Left renal pelvis (tissue), 4 donors: ENCODE measurements around the gene TAS1R1. TPM values are rescaled to one million over a fixed set of nuclear protein-coding genes. Genes with fewer than 3 reads are reported as not detected.

ENCODE experiments used
- DNase-seq, 4 donors: peaks; one replicate each; pipeline ENCODE4 v3.0.0-alpha.2; 2013; ENCODE audit warnings: low read depth in 4 of 4, low spot score in 3 of 4
- polyA plus RNA-seq, 4 donors: library from polyadenylated mRNA; unstranded; fragments of 120-200 nt; gene quantifications; one replicate each; pipeline ENCODE4 v1.2.1, GENCODE V29; 2013; ENCODE audit not compliant: insufficient read length in 4 of 4

TAS1R1 gene
- polyA plus RNA-seq, 4 donors = 0.06 to 0.15 TPM; not detected in 2

DNA sequence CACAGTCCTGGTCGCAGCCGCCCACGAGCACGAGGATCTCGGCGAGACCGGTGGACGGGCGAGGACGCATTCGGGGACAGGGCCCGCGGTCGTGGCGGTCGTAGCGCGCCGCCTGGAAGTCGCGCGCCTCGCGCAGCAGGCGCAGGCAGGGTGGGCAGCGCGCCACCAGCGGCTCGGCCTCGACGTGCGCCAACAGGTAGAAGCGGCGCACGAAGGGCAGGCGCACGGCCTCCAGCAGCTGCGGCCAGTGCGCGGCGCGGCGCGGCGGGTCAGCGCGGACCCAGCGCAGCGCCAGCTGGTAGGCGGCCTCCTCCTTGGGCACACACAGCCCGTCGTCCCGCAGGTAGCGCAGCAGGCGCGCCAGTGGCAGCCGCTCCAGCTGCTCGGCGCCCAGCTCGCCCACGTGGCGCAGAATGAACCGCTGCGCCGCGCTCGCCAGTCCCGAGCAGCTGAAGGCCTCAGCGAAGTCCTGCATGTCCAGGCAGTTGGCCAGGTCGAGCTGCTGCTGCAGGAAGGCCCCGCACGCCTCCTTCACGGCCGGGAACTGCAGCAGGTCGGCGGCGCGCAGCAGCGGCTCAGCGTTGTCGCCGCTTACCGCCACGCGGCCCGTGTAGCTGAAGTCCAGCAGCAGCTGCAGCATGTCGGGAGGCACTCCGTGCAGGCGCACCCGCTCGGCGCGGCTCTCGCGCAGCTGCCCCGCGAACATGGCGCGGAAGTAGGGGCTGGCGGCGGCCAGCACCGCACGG, 47.0 kb downstream of the TAS1R1 start:
- DNase-seq = no peak

DNA sequence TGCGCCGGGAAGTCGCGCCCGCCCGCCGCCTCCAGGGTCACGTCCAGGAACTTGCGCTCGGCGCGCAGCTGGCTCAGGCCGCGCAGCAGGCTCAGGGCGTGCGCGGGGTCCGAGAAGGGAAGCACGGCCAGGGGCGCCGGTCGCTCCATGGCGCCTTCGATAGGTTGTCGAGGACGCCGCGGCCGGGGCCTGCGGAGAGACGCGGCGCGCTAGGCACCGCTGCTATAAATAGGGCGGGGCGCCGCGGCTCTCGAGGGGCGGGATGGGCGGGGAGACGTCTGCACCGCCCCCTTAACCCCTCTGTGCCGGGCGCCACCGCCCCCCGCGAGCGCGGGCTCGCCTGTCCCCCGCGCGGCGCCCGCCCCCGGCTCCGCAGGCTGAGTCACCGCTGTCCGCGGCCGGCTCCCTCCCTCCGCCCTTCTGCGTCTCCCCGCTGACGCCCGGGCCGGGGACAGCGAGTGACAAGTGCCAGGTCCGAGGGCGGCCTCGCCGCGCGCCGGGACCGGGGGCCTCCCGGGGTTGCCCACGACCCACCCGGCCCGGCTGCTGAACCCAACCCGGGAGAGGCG, 47.6 kb downstream of the TAS1R1 start, which contains the start of gene KLHL21:
Gene KLHL21 (minus strand): TSS at position 201 of the 569 bp plus-strand sequence. CDS start 52 bp downstream, at position 149.
- peak in 1 of 4 donors; percentile 70 for DNase-seq

DNA sequence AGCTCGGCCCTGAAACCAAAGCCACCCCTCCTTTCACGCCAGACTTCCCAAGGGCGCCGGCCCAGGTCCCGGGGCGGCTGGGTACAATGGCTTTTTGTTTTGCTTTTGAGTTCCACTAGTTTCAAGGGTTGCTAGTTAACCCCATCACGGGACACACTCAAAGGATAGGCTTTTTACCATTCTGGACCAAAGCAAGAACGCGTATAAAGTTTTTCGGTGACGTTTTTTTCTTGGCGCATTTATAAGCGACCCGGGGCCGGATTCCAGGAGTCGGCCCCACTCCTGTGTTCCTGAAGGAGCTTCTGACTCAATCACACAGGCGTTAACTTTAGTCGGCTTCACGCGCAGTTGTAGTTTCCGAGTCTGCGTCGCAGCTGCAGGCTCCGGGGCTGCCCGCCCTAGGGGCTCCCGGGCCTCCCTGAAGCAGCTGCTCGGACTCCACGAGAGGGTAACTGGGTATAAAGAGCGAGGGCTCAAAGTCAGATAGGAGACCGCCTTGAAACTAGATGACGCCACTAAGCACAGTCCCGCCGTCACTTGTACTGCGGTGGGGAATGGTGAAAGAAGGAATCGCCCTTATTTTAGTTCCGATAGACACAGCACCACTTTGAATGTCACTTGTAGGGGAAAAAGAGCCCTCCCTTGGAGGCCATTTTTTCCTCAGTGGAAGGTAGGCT, 48.3 kb downstream of the TAS1R1 start:
- DNase-seq = peak in 2 of 4 donors; percentile 42 to 53

DNA sequence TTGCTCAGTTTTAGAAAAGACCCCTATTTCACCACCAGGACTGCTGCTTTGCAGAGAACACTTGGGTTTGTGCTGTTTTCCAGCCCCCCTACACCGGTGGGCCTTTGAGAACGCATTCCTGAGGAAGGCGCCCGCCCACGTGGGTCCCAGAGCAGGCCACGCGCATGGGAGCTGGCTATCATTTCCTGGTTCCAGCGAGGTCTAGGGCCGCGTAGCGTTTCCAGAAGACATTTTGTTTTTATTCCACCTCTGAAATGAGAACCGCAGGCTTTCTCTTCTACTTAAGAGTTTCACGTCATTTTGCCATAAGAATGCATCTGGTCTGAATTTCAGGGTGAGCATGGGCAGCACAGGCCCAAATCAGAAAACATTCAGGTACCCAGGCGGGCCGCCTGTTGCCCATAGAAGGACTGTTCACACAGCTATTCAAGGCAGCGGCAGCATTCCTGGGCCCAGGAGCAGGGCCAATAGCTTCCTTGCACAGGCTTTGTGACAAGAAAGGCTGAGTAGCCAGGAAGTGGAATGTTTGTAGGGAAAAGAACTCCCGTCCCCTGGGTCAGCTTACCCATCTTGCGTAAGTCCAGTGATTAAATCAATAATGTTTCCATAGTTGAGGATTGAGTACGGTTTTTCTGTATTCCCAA, 48.9 kb downstream of the TAS1R1 start:
- DNase-seq = peak in 2 of 4 donors; percentile 49 to 50

DNA sequence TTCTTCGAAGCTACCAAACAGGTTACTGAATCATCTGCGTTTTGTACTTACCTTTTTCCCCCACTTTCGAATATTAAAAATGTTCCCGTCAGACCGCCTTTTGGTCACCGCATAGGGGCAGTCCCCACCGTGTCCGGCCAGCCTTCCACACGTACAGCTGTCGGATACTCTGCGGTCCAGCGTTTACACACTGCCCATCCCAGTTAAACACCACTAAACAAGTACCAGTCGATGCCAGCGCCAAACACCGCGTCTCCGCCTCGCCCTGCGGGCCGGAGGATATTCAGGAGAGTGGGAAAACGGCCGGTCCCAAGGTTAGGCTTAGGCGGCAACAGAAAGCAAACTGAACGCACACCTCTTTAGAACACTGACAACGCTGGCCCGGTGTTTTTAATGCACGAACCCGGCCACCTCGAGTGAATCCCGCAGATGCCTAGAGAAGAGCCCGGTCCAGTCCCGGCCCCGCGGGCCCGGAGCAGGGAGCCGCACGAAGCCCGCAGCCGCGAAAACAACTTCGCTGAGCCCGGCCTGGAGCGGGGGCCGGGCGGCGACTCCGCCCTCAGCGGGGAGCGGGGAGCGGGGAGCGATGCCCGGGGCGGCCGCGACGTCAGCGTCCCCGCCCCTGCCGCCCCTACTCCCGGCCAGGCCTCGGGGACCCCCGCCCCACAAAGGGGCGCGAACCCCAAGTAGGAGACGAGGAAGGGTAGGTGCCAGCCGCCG, 57.7 kb downstream of the TAS1R1 start:
- DNase-seq = peak in 1 of 4 donors; percentile 42

DNA sequence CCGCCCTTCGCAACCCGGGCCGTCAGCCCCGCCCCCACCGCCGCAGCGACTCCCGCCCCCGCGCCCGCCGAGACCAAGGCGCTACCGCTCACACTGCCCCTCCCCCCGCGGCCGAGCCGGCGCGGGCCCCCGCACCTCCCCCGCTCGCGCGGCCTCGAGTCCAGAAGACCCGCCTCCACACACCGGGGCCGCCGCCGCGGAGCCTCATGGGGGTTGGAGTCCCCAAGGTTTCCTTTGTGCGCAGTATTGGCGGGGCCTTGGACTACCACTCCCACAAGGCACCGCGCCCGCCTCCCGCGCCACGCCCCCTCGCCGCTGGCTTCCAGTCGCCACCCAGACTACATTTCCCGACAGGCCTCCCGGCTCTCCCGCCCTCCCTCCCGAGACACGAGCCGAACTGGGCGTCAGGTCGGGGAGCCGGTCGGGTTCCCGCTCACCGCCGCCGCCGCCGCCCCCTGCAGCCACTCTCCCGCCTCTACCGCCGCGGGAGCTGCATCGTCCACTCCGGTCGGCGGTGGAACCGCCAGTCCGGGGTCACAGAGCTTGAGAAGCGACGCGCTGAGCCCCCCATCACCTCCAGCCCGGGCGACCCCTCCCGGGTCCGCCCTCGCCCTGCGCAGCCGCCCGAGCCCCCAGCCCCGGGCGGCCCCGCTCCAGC, 58.4 kb downstream of the TAS1R1 start, which contains the start of gene PHF13:
Gene PHF13 (plus strand): TSS at position 371 of the 658 bp plus-strand sequence. CDS start 336 bp downstream, outside the sequence.
- peak; percentile 91 to 96 (median 96) for DNase-seq

DNA sequence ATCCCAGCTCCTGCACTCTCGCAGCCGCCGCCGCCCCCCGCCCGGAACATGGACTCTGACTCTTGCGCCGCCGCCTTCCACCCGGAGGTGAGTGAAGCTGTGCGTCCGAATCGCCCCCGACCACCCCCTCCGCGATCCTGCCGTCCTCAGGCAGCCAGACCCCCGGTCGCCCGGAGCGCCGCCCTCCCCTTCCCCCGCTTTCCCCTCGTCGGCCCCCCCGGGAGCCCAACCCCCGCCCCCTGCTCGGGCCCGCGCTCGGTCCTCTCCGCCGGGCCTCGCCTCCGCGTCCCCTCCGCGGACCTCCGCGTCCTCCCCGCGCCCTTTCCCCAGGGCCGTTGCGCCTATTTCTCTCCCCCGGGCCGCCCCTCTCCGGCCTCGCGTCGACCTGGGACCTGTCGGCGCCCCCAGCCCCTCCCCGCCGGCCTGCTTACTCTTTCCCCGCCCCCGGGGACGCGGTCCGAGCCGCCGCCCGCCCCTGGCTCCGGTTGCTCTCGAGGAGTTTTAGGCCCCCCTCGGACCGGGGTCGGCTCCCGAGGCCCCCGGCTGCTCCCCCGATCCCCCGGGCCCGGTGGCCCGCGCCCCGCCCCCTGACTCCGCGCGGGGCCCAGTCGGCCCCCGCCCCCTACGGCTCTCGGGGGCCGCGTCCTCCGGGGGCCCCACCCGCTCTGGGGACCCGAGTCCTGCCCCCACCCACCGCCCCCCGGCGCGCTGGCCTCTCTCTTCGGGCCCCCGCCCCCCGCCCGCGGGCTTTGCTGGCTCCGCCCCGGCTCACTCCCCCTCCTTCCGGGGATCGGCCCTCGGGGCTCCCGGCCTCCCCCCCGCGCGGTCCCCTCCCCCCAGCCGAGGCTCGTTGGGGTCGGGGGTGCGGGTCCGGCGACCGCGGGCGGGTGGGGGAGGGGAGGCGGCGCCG, 59.2 kb downstream of the TAS1R1 start:
- DNase-seq = no peak

DNA sequence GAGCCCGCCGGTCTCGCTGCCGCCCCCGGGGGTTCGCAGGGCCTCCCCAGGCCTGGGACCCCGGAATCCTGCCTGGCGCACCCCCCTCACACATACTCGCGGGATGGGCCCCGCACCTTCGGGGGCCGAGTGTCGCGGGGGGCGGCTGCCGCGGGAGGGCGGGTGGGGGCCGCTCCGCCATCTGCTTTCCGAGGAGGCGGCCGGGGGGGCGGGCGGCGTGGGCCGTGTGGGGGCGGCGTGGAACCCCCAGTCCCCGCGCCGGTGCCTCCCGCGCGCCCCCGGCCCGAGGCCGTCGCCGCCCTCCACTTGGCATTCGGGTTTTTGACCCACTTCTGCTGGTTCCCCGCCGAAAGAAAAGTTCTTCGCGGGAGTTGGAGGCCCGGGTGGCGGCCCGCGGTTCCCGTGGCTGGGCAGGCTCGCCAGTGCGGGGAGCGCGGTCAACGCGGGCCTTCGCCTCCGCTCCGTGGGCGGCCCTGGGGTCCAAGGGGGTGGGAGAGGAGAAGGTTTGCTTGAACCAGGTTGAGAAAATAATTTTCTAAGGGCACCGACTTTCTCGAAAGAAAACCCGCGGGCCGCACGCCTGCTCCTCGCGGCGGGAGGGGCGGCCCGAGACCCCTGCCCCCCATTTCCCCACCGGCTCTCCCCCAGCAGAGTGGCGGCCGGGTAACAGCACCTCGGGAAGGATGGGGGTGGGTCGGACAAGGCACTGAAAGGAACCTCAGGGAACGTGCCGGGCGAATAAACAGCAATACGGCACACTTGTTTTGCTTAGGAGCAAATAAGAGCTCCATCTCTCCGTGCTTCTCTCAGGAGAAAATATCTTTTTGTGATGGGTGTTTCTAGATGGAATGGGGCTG, 60.0 kb downstream of the TAS1R1 start:
- DNase-seq = no peak

DNA sequence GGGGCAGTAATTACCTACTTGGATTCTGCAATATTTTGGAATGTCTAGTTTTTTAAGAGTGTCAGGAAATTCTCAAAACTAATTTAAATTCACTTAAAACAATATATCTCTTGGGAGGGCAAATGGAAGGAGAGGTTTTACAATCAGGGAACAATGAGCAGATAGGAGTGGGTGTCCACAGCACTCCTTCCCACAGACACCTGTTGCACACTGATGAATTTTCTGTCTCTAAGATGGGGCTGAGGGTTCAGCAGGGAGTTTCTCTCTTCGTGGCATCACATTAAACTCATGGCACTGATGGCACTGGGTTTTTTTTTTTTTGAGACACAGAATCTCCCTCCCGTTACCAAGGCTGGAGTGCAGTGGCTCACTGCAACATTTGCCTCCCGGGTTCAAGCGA, 63.9 kb downstream of the TAS1R1 start:
- DNase-seq = no peak

DNA sequence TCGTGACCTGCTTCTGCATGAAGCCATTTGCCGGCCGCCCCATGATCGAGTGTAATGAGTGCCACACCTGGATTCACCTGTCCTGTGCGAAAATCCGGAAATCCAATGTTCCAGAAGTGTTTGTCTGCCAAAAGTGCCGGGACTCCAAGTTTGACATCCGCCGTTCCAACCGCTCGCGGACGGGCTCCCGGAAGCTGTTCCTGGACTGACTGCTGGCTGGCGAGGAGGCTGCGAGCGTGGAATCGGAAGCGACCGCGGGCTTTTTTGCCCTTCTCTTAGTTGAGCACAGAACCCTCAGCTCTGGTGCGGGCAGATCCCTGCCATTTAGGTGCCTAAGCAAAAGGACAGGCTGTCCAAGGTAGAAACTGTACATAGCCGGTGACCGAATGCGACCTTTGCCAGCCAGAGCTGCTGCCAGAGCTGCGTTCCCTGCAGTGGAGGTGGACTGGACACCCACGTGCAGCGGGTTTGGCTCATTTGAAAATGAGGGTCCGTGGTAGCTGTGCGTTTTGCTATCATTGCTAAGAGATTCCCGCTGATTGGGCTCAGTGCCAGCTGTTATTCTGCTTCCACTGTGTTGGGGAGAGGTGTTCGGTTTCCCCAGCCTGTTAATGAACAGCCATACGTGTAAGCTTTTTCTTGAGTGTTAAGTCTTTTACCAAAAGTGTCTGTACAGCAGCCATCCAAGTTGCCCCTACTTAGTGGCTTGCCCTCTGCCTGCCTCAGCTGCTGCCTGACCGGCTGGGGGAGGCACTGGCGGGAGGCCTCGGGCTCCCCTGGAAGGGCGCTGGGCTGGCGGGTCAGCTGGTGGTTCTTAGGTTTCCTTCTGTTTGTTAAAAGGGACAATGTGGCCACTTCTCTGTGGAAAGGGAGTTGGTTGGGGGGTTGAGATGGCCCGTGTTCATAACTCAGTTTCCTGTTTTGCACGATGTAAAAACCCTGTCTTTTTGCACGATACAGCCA, 66.6 kb downstream of the TAS1R1 start:
- DNase-seq = no peak

DNA sequence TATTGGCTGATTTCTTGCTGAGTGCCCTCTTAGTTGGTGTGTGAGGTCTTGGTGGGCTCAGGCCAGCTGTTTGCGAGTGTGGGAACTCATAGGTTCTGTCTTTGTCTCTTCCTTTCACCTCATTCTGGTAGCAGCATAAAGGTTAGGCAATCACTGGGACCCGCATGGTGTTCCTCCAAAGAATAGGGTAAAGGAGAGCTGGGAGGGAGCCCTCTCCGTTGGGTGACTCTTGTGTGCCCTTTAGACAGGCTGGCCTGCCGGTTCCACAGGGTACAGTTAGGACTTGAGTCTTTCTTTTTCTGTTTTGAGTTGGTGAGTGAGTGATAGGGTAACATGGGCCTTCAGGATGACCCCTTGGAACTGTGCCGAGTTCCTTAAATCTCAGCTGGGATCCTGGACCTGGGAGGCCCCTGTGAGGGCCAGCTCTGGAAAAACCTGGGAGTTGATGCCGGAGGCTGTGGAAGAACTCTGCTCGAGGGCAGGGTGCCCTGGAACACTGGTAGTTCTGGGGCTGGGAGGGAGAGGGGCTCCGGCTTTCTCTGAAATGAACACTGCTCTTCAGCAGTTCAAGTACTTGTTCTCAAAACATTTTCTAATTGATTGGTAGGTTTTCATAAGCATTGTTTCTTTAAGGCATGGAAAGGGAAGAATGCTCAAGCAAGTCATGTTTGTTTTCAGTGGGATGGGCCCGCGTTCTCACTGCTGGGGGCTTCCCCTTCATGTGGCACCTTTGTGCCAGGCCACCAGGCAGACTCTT, 67.5 kb downstream of the TAS1R1 start:
- no peak for DNase-seq

DNA sequence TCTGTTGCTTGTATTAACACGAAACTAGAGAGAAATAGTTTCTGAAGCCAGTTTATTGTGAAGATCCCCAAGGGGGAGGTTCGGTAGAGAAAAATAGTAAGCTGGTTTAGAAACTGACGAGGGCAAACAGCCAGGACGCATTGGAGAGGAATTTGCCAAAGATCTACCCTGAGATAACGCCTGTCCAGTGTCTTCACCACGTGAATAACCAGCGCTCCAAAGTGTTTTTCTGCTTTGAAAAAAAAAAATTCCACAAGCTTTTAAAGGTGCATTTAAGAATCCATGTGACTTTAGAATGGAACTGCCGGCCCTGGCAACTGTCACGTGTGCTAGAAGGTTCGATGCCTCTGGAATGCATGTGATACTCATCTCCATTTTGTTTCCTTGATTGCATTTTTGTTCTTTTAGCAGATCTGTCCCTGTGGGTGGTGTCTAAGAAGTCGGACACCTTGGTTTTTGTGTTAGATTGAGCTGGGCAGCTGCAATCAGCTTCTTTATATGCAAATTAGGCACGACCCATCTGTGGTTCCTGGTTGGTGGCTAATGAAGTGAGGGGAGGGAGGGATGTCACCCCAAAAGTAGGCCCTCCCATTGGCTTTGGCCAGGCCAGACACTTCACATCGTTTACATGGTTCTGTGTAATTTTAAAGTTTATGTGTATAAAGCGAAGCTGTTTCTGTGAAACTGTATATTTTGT, 68.3 kb downstream of the TAS1R1 start:
- DNase-seq = no peak

DNA sequence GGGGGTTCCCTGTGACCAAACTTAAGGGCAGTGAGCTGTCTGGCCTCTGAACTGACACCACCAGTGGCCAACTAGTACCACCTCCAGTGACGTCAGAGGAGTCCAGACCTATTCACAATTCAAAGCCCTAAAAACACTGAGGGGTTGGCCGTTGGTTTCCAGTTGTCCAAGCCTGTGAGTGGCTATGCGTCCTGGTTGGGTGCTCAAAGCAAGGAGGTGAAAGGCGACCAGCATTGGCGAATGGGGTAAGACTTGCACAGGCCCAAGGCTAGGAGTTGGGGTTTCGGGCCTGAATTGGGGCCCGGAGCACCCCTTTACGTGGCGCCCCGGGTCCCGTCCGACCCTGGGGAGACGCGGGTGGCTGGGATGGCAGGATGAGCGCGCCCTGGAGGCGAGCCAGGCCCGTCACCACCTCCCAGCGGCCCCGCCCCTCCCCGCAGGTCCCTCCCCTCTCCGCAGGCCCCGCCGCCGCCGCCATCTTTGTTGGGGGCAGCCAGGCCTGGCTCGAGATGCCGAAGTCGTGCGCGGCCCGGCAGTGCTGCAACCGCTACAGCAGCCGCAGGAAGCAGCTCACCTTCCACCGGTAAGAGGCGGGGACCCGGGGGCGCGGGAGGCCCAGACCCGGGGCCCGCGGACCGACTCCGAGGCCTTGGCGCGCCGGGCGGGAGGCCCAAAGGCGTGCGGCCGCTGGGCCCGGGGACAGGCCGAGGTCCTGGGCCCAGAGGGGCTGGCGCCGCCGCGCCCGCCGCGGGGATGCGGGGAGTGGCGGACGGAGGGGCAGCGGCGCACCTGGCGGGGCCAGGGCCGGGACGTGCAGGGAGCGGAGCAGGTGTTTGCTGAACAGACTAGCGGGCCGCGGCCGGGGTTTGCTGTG, 69.8 kb downstream of the TAS1R1 start, which contains the start of gene THAP3:
Gene THAP3 (plus strand): TSS at position 159 of the 874 bp plus-strand sequence. CDS start 351 bp downstream, at position 510.
- DNase-seq = no peak

DNA sequence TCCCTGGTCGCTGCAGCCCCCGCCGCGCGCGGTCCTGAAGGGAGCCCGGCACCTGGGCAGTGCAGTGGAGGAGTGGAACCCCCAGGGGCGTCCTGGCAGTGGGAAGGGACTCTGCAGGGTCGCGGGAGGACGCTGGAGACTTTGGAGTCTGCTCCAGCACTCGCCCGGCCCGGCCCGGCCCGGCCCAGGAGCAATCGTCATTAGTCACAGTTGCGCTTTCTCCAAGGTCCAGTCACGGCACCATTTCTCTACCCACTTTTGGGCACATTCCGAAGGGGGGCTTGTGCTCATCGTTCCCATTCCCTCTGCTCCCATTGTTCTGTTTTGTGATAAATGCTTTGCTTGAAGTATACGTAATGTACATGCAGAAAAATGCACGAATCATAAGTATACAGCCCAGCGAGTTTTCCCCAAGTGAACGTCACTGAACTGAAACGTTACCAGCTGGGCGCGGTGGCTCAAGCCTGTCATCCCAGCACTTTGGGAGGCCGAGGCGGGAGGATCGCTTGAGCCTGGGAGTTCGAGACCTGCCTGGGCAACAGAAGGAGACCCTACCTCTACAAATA, 70.6 kb downstream of the TAS1R1 start:
- DNase-seq = no peak
